WTC11 (cell line): ENCODE data around the gene BMPR2. TPM values are rescaled to one million over a fixed set of nuclear protein-coding genes. Genes with fewer than 3 reads are reported as not detected.

Source experiments
- ATAC-seq: fragments of 200-7000 bp; cut with Tn5 transposase; 2 replicates; pipeline ENCODE4 v1.10.0; 2021; ENCODE audit warnings: mild to moderate bottlenecking, moderate library complexity
- CTCF ChIA-PET: fragments of 300-600 bp; sonication (Branson Sonifier 250); formaldehyde crosslinking; loops from one replicate; lab custom pipeline; 2021; ENCODE audit warnings: antibody characterized with exemption; lab: Charles Lee
- POLR2A ChIA-PET: fragments of 350-600 bp; sonication (Branson Sonifier 250); formaldehyde crosslinking; loops from one replicate; lab custom pipeline; 2021; ENCODE audit warnings: antibody characterized with exemption; lab: Charles Lee
- DNase-seq: peaks from one replicate; pipeline ENCODE4 v3.0.0; 2021; ENCODE audit warnings: low spot score
- H3K27ac Mint-ChIP-seq: 2 replicates; pipeline ENCODE4 v1.8.0; 2021; ENCODE audit warnings: mixed read lengths
- H3K27me3 Mint-ChIP-seq: 2 replicates; pipeline ENCODE4 v1.8.0; 2021; ENCODE audit warnings: low read depth, mild to moderate bottlenecking, moderate library complexity, mixed read lengths
- H3K36me3 Mint-ChIP-seq: 2 replicates; pipeline ENCODE4 v1.8.0; 2021; ENCODE audit warnings: mixed read lengths
- H3K4me1 Mint-ChIP-seq: 2 replicates; pipeline ENCODE4 v1.8.0; 2022; ENCODE audit warnings: mixed read lengths
- H3K4me3 Mint-ChIP-seq: 2 replicates; pipeline ENCODE4 v1.8.0; 2021; ENCODE audit warnings: mild to moderate bottlenecking, moderate library complexity, mixed read lengths
- H3K9me3 Mint-ChIP-seq: 2 replicates; pipeline ENCODE4 v1.8.0; 2021; ENCODE audit warnings: mixed read lengths
- ARID4B ChIP-seq: sonication (generic); formaldehyde crosslinking; IDR thresholded peaks from 2 replicates; pipeline ENCODE4 v1.8.0; 2023; ENCODE audit warnings: missing genetic modification reagents, mild to moderate bottlenecking, borderline replicate concordance
- ATF1 ChIP-seq: sonication (generic); formaldehyde crosslinking; IDR thresholded peaks from 2 replicates; pipeline ENCODE4 v1.8.1; 2023; ENCODE audit warnings: mild to moderate bottlenecking, moderate library complexity, missing genetic modification reagents
- ATF2 ChIP-seq: sonication (generic); formaldehyde crosslinking; IDR thresholded peaks from 2 replicates; pipeline ENCODE4 v1.8.1; 2022; ENCODE audit warnings: low read depth, missing genetic modification reagents, borderline replicate concordance
- ATF6 ChIP-seq: sonication (generic); formaldehyde crosslinking; IDR thresholded peaks from 2 replicates; pipeline ENCODE4 v1.8.1; 2023; ENCODE audit warnings: mild to moderate bottlenecking, missing genetic modification reagents
- ESRRA ChIP-seq: sonication (generic); formaldehyde crosslinking; IDR thresholded peaks from 2 replicates; pipeline ENCODE4 v1.8.1; 2022; ENCODE audit warnings: mild to moderate bottlenecking, missing genetic modification reagents, borderline replicate concordance
- FOXK1 ChIP-seq: sonication (generic); formaldehyde crosslinking; IDR thresholded peaks from 2 replicates; pipeline ENCODE4 v1.8.0; 2022; ENCODE audit warnings: mild to moderate bottlenecking, moderate library complexity, missing genetic modification reagents
- GTF2I ChIP-seq: fragments of 250-450 bp; sonication (Bioruptor Pico); conservative IDR thresholded peaks from 2 replicates; pipeline ENCODE4 v1.4.0; 2021; ENCODE audit warnings: mild to moderate bottlenecking
- HMGXB4 ChIP-seq: sonication (generic); formaldehyde crosslinking; IDR thresholded peaks from 2 replicates; pipeline ENCODE4 v1.8.1; 2023; ENCODE audit warnings: mild to moderate bottlenecking, moderate library complexity, missing genetic modification reagents
- IRF1 ChIP-seq: sonication (generic); formaldehyde crosslinking; IDR thresholded peaks from 2 replicates; pipeline ENCODE4 v1.8.0; 2023; ENCODE audit warnings: missing genetic modification reagents
- MAX ChIP-seq: sonication (generic); formaldehyde crosslinking; IDR thresholded peaks from 2 replicates; pipeline ENCODE4 v1.8.0; 2022; ENCODE audit warnings: mild to moderate bottlenecking, missing genetic modification reagents
- MYBL2 ChIP-seq: sonication (generic); formaldehyde crosslinking; IDR thresholded peaks from 2 replicates; pipeline ENCODE4 v1.8.1; 2023; ENCODE audit warnings: mild to moderate bottlenecking, moderate library complexity, missing genetic modification reagents
- NR3C1 ChIP-seq: sonication (generic); formaldehyde crosslinking; conservative IDR thresholded peaks from 2 replicates; pipeline ENCODE4 v1.8.1; 2023; ENCODE audit warnings: low read depth, mild to moderate bottlenecking, missing genetic modification reagents
- PREB ChIP-seq: sonication (generic); formaldehyde crosslinking; IDR thresholded peaks from 2 replicates; pipeline ENCODE4 v1.8.1; 2022; ENCODE audit warnings: mild to moderate bottlenecking, missing genetic modification reagents, moderate library complexity, borderline replicate concordance
- PRRX2 ChIP-seq: fragments of 250-450 bp; sonication (Bioruptor Pico); IDR thresholded peaks from 2 replicates; pipeline ENCODE4 v1.8.0; 2021; ENCODE audit warnings: mild to moderate bottlenecking
- SOX15 ChIP-seq: fragments of 250-450 bp; sonication (Bioruptor Pico); IDR thresholded peaks from 2 replicates; pipeline ENCODE4 v1.9.0; 2021; ENCODE audit warnings: mild to moderate bottlenecking
- TEAD4 ChIP-seq: sonication (generic); formaldehyde crosslinking; IDR thresholded peaks from 2 replicates; pipeline ENCODE4 v1.8.0; 2022; ENCODE audit warnings: mild to moderate bottlenecking, missing genetic modification reagents
- ZBTB43 ChIP-seq: sonication (generic); formaldehyde crosslinking; IDR thresholded peaks from 2 replicates; pipeline ENCODE4 v1.8.1; 2023; ENCODE audit warnings: mild to moderate bottlenecking, missing genetic modification reagents
- ZMAT4 ChIP-seq: fragments of 250-450 bp; sonication (Bioruptor Pico); IDR thresholded peaks from 2 replicates; pipeline ENCODE4 v1.9.0; 2021; ENCODE audit warnings: mild to moderate bottlenecking
- ZNF121 ChIP-seq: sonication (generic); formaldehyde crosslinking; IDR thresholded peaks from 2 replicates; pipeline ENCODE4 v1.8.0; 2023; ENCODE audit warnings: missing genetic modification reagents
- ZNF396 ChIP-seq: fragments of 250-450 bp; sonication (Bioruptor Pico); IDR thresholded peaks from 2 replicates; pipeline ENCODE4 v1.8.0; 2021; ENCODE audit warnings: mild to moderate bottlenecking, moderate library complexity, borderline replicate concordance
- ZNF416 ChIP-seq: fragments of 250-450 bp; sonication (Bioruptor Pico); IDR thresholded peaks from 2 replicates; pipeline ENCODE4 v1.9.0; 2021; ENCODE audit warnings: mild to moderate bottlenecking, inconsistent platforms
- total RNA-seq: library from RNA; stranded (reverse); gene quantifications from 3 replicates; pipeline ENCODE4 v1.2.3, GENCODE V29; 2021

BMPR2 gene
- total RNA-seq, 1 experiment from 2014 or later, result 22.1 TPM

- TF ChIP-seq ZNF416, result no peak
- no peak for TF ChIP-seq HMGXB4 (CRISPR knock-in tag)
- no peak for TF ChIP-seq ZBTB43 (CRISPR knock-in tag)
- no peak for TF ChIP-seq ATF2
These were observed 47.0 kb downstream of the BMPR2 start (continued) for GRCh38 chr2:202423139-202423538.

- ChIA-PET POLR2A (interaction anchor here (1.1 kb wide), 1 partner anchor 8 kb away, joined by 4 read pairs; no protein-coding TSS in a partner anchor), CTCF (no interaction called here)
- ATAC-seq (no peak), DNase-seq (no peak)
- H3K4me1 Mint-ChIP-seq, result peaks cover 37% of the 10 kb centered on the region
- peaks cover 8% of the 10 kb centered on the region for H3K9me3 Mint-ChIP-seq
- no peak overlapping the region for H3K4me3 Mint-ChIP-seq
- no peak overlapping the region for H3K27ac Mint-ChIP-seq
- peaks cover 9% of the 10 kb centered on the region for H3K36me3 Mint-ChIP-seq
- no peaks in the 10 kb centered on the region for H3K27me3 Mint-ChIP-seq
- TF ChIP-seq GTF2I (CRISPR knock-in tag) (no peak), ESRRA (CRISPR knock-in tag) (no peak), PRRX2 (CRISPR knock-in tag) (no peak), ZNF396 (CRISPR knock-in tag) (no peak), ARID4B (CRISPR knock-in tag) (no peak), TEAD4 (CRISPR knock-in tag) (no peak), ZNF121 (CRISPR knock-in tag) (no peak), FOXK1 (CRISPR knock-in tag) (no peak), MYBL2 (CRISPR knock-in tag) (no peak), PREB (no peak), ATF6 (no peak), ATF1 (CRISPR knock-in tag) (no peak), NR3C1 (no peak), ZBTB43 (CRISPR knock-in tag) (no peak), ZMAT4 (no peak), MAX (CRISPR knock-in tag) (no peak), IRF1 (CRISPR knock-in tag) (no peak), SOX15 (CRISPR knock-in tag) (no peak)
- TF ChIP-seq, all 79 proteins: peak for 0
These were observed 48.9 kb downstream of the BMPR2 start for GRCh38 chr2:202425036-202425435.
